Measurements from ENCODE around the gene OR1M1. TPM values are rescaled to one million over a fixed set of nuclear protein-coding genes. Genes with fewer than 3 reads are reported as not detected.

Gene OR1M1
- polyA plus RNA-seq, 6 donors from 2014 or later: not detected

Other genes with a start within 250 kb of the OR1M1 start
- gene MUC16, start 76.7 kb upstream of the OR1M1 start, polyA plus RNA-seq (ENCODE audit: low read depth in 6 of 6): not detected
- gene OR7G2, start 20.4 kb downstream of the OR1M1 start, polyA plus RNA-seq (ENCODE audit: low read depth in 6 of 6): not detected
- gene OR7G1, start 28.7 kb downstream of the OR1M1 start, polyA plus RNA-seq (ENCODE audit: low read depth in 6 of 6): not detected
- not detected for gene OR7G3, start 39.9 kb downstream of the OR1M1 start, polyA plus RNA-seq (ENCODE audit: low read depth in 6 of 6)
- gene ZNF317, start 53.3 kb downstream of the OR1M1 start, polyA plus RNA-seq (ENCODE audit: low read depth in 6 of 6): 10 to 100 TPM; 28.6 to 76.1 (median 37.6) TPM
- gene OR7D2, start 91.9 kb downstream of the OR1M1 start, polyA plus RNA-seq (ENCODE audit: low read depth in 6 of 6): under 1 TPM in 1 of 6 donors, not detected in 5; 0.42 TPM
- not detected for gene OR7D4, start 132.5 kb downstream of the OR1M1 start, polyA plus RNA-seq (ENCODE audit: low read depth in 6 of 6)
- gene OR7E24, start 163.9 kb downstream of the OR1M1 start, polyA plus RNA-seq (ENCODE audit: low read depth in 6 of 6): not detected
- gene ZNF699, start 222.8 kb downstream of the OR1M1 start, polyA plus RNA-seq (ENCODE audit: low read depth in 6 of 6): 10 to 100 TPM in 4 of 6 donors, 1 to 10 TPM in 2; 5.2 to 37.3 (median 11.3) TPM
- 10 to 100 TPM; 40.6 to 62.3 (median 46.7) TPM for gene ZNF559, start 237.1 kb downstream of the OR1M1 start, polyA plus RNA-seq (ENCODE audit: low read depth in 6 of 6)